Fibroblast of lung (primary cell): Measurements from ENCODE around the gene ATP5PB. TPM values are rescaled to one million over a fixed set of nuclear protein-coding genes. Genes with fewer than 3 reads are reported as not detected.
A peak's percentile ranks its signal among the peaks of the same experiment; 100 is the strongest.

ENCODE experiments used
- DNase-seq, 2 donors: peaks; one replicate each; pipeline versions ENCODE4 v3.0.0 to v3.0.0-alpha.2; 2010; ENCODE audit warnings: low read depth in 2 of 2
- H2AFZ ChIP-seq: 2 replicates; pipeline ENCODE4 v1.5.1; 2012; ENCODE audit warnings: low read length, control low read depth, inconsistent platforms
- H3K27ac ChIP-seq: 2 replicates; pipeline ENCODE4 v1.5.1; 2011; ENCODE audit warnings: low read length, control low read depth; ENCODE audit not compliant: insufficient read depth
- H3K27me3 ChIP-seq: 2 replicates; pipeline ENCODE4 v1.5.1; 2011; ENCODE audit warnings: mild to moderate bottlenecking, low read length; ENCODE audit not compliant: control insufficient read depth, insufficient read depth
- H3K36me3 ChIP-seq: 2 replicates; pipeline ENCODE4 v1.5.1; 2011; ENCODE audit warnings: low read length; ENCODE audit not compliant: control insufficient read depth, insufficient read depth
- H3K4me1 ChIP-seq: 2 replicates; pipeline ENCODE4 v1.5.1; 2011; ENCODE audit warnings: low read length; ENCODE audit not compliant: control insufficient read depth, insufficient read depth; ENCODE audit errors: extremely low read depth
- H3K4me2 ChIP-seq: 2 replicates; pipeline ENCODE4 v1.5.1; 2011; ENCODE audit warnings: low read length, control low read depth; ENCODE audit not compliant: insufficient read depth; ENCODE audit errors: extremely low read depth
- H3K4me3 ChIP-seq, 4 experiments: fragments of 200-600 bp in 1 of 4; sonication (generic) in 1 of 4; replicated peaks in 1 of 4; 2 replicates each; pipeline ENCODE4 v1.5.1; 2011 to 2016; ENCODE audit warnings: low read length in 4 of 4, low read depth in 3 of 4, mild to moderate bottlenecking in 3 of 4, control low read depth in 2 of 4, inconsistent platforms in 1 of 4, mixed read lengths in 1 of 4; ENCODE audit not compliant: insufficient read depth in 1 of 4; ENCODE audit errors: control extremely low read depth in 1 of 4
- H3K79me2 ChIP-seq: 2 replicates; pipeline ENCODE4 v1.5.1; 2012; ENCODE audit warnings: mild to moderate bottlenecking, low read length, inconsistent platforms; ENCODE audit not compliant: control insufficient read depth, insufficient read depth
- H3K9ac ChIP-seq: 2 replicates; pipeline ENCODE4 v1.5.1; 2011; ENCODE audit warnings: mild to moderate bottlenecking, low read length, control low read depth; ENCODE audit not compliant: insufficient read depth
- H3K9me3 ChIP-seq: 2 replicates; pipeline ENCODE4 v1.5.1; 2012; ENCODE audit warnings: low read depth, low read length; ENCODE audit not compliant: control insufficient read depth, insufficient read depth
- H4K20me1 ChIP-seq: 2 replicates; pipeline ENCODE4 v1.5.1; 2011; ENCODE audit warnings: low read length; ENCODE audit not compliant: control insufficient read depth, insufficient read depth; ENCODE audit errors: extremely low read depth
- CTCF ChIP-seq, 2 donors: IDR thresholded peaks in 1 of 2; conservative IDR thresholded peaks in 1 of 2; 1 replicate in 1 of 2; 2 replicates in 1 of 2; pipeline ENCODE4 v1.5.1; 2011 to 2012; ENCODE audit warnings: low read length in 2 of 2, control low read depth in 1 of 2, inconsistent platforms in 1 of 2, low read depth in 1 of 2, mild to moderate bottlenecking in 1 of 2
- EZH2 ChIP-seq: IDR thresholded peaks from 2 replicates; pipeline ENCODE4 v1.5.1; 2012; ENCODE audit warnings: low read length, control low read depth, mild to moderate bottlenecking; ENCODE audit errors: missing control alignments
- polyA plus RNA-seq, 2 donors: library from polyadenylated mRNA; depleted of rRNA in 1 of 2; stranded (reverse) in 1 of 2; unstranded in 1 of 2; fragments of >200 nt; gene quantifications; 2 replicates each; pipeline ENCODE4 v1.2.1, GENCODE V29; 2011 to 2012; ENCODE audit warnings: missing spikeins in 1 of 2
- total RNA-seq: library from RNA; depleted of rRNA; stranded (reverse); fragments of >200 nt; gene quantifications from 2 replicates; pipeline ENCODE4 v1.2.1, GENCODE V29; 2014

ATP5PB gene
- total and polyA plus RNA-seq, 2 donors (not counting 1 experiment from before 2014, with no cell fraction given) = 162 to 417 TPM

DNA sequence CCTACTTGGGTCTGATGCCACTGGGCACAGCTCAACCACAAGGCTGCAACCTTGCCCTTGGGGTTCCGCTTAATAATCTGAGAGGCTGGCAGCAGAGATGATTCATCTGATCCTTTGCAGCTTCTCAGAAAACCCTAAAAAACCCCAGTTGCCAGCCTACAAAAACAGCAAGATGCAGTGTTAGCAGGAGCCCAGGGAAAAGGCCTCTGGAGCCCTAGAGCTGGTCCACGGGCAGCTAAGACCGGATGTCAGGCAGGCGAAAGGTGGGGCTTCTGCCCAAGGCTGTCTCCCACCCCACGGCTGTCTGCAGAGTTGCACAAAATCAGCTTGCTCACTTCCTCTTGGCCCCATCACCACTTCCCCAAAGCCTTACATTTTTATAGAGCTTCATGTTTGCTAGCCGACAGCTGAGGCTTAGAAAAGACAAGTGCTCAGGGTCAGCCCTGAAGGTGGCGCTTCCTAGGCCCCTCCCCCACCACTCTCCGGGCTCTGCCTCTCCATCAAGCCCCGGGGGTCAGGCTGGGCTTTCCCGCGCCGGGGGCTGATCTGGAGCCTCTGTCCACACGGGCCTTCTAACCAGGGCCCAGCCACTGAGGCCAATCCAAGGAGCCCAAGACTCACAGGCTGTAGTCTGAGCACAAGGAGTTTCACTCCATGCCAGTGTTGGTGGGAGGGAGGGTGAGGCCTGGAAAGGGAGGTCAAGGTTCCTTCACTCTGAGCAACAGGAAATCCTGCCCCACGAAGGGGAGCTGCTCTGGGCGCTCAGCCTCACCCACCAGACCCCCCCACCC lies 58.3 kb downstream of the ATP5PB start:
- Histone ChIP-seq H3K9ac (peak overlapping the region; percentile 59), H3K4me2 (peak overlapping the region; percentile 84), H4K20me1 (no peaks in the 10 kb centered on the region), H3K79me2 (no peaks in the 10 kb centered on the region), H3K27ac (peak overlapping the region; percentile 92), H3K27me3 (no peaks in the 10 kb centered on the region), H2AFZ (peak overlapping the region; percentile 95), H3K4me3 (peak overlapping the region in 3 of 4 experiments; percentile 1 to 41 (median 19)), H3K9me3 (no peaks in the 10 kb centered on the region), H3K36me3 (no peaks in the 10 kb centered on the region), H3K4me1 (peaks cover 9% of the 10 kb centered on the region)
- peak; percentile 50 to 54 for DNase-seq
- TF ChIP-seq EZH2 = no peak
- TF ChIP-seq CTCF (conservative IDR thresholded peaks at IDR 0.05 in 1 of 2, IDR thresholded peaks at IDR 0.05 in 1 of 2; ENCODE audit: low read depth in 1 of 2, low read length in 2 of 2) = no peak

- no peaks in the 10 kb centered on the region for H3K79me2 ChIP-seq
- TF ChIP-seq EZH2 (no peak), CTCF (conservative IDR thresholded peaks at IDR 0.05 in 1 of 2, IDR thresholded peaks at IDR 0.05 in 1 of 2; ENCODE audit: low read depth in 1 of 2, low read length in 2 of 2) (no peak)
Observed at GRCh38 chr1:111509997-111510375, 60.7 kb downstream of the ATP5PB start.

DNA sequence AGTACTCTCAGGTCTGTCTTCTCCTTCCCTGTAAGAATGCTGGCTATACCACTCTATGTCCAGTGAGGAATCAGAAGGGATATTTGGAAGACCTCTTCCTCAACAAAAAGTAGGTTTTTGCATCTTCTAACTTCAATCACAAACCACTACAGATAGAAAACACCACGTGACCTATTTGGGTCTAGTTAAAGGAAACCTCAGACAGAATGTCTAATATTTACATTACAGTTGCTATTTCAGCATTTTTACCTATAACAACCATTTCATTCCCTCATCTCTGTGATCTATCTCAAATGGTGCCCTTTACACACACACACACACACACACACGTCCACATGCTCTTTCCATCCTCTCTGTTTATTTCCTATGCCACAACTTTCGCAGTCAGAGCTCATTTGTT lies 62.1 kb downstream of the ATP5PB start:
- DNase-seq = no peak
- H3K9ac ChIP-seq = no peak overlapping the region
- peaks cover 9% of the 10 kb centered on the region for H3K4me1 ChIP-seq
- H4K20me1 ChIP-seq = no peaks in the 10 kb centered on the region
- H2AFZ ChIP-seq = no peak overlapping the region
- H3K27ac ChIP-seq = no peak overlapping the region
- no peaks in the 10 kb centered on the region for H3K27me3 ChIP-seq
- TF ChIP-seq CTCF (conservative IDR thresholded peaks at IDR 0.05 in 1 of 2, IDR thresholded peaks at IDR 0.05 in 1 of 2; ENCODE audit: low read depth in 1 of 2, low read length in 2 of 2) = no peak
- TF ChIP-seq EZH2 = no peak
- H3K9me3 ChIP-seq = no peaks in the 10 kb centered on the region
- H3K4me2 ChIP-seq = no peak overlapping the region
- no peaks in the 10 kb centered on the region for H3K79me2 ChIP-seq
- no peak overlapping the region for H3K4me3 ChIP-seq
- H3K36me3 ChIP-seq = no peaks in the 10 kb centered on the region

More at GRCh38 chr1:111509997-111510375, 60.7 kb downstream of the ATP5PB start:
- DNase-seq = peak in 1 of 2 donors; percentile 40
- H3K4me3 ChIP-seq = no peak overlapping the region
- peaks cover 9% of the 10 kb centered on the region for H3K4me1 ChIP-seq
- H3K36me3 ChIP-seq = no peaks in the 10 kb centered on the region
- H4K20me1 ChIP-seq = no peaks in the 10 kb centered on the region
- H3K9ac ChIP-seq = no peak overlapping the region
- H3K27me3 ChIP-seq = no peaks in the 10 kb centered on the region
- H3K27ac ChIP-seq = no peak overlapping the region
- H3K4me2 ChIP-seq = no peak overlapping the region
- no peaks in the 10 kb centered on the region for H3K9me3 ChIP-seq
- no peak overlapping the region for H2AFZ ChIP-seq

Other genes starting within 250 kb of the ATP5PB start
- 15.7 and 19.5 TPM in 2 replicates for gene DENND2D, start 248.8 kb upstream of the ATP5PB start, total RNA-seq
- 2.2 and 2.5 TPM in 2 replicates for gene DENND2D, start 248.8 kb upstream of the ATP5PB start, polyA plus RNA-seq
- 1.5 and 10.3 TPM in 2 replicates for gene CHI3L2, start 221.8 kb upstream of the ATP5PB start, total RNA-seq
- gene CHI3L2, start 221.8 kb upstream of the ATP5PB start, polyA plus RNA-seq = 0.66 and 3.8 TPM in 2 replicates
- gene CHIA, start 158.6 kb upstream of the ATP5PB start, total RNA-seq = not detected in 2 replicates
- gene CHIA, start 158.6 kb upstream of the ATP5PB start, polyA plus RNA-seq = not detected in 2 replicates
- gene OVGP1, start 21.7 kb upstream of the ATP5PB start, total RNA-seq = 0.51 and 1.2 TPM in 2 replicates
- 0.26 and 0.51 TPM in 2 replicates for gene OVGP1, start 21.7 kb upstream of the ATP5PB start, polyA plus RNA-seq
- gene WDR77, start 208 bp upstream of the ATP5PB start, total RNA-seq = 20.3 and 21.8 TPM in 2 replicates
- gene WDR77, start 208 bp upstream of the ATP5PB start, polyA plus RNA-seq = 62.0 and 87.8 TPM in 2 replicates
- 0.26 and 0.33 TPM in 2 replicates for gene C1orf162, start 24.5 kb downstream of the ATP5PB start, total RNA-seq
- 0.03 and 0.11 TPM in 2 replicates for gene C1orf162, start 24.5 kb downstream of the ATP5PB start, polyA plus RNA-seq
- gene ADORA3, start 54.2 kb downstream of the ATP5PB start, total RNA-seq = not detected in 2 replicates
- gene ADORA3, start 54.2 kb downstream of the ATP5PB start, polyA plus RNA-seq = not detected in 2 replicates
- not detected in 2 replicates for gene TMIGD3, start 54.2 kb downstream of the ATP5PB start, total RNA-seq
- gene TMIGD3, start 54.2 kb downstream of the ATP5PB start, polyA plus RNA-seq = not detected in 2 replicates
- gene RAP1A, start 170.3 kb downstream of the ATP5PB start, total RNA-seq = 11.6 and 13.5 TPM in 2 replicates
- gene RAP1A, start 170.3 kb downstream of the ATP5PB start, polyA plus RNA-seq = 74.1 and 99.5 TPM in 2 replicates